HG03342 (cell line): ENCODE data around the gene KLC4.

Experiments
- ATAC-seq: cut with Tn5 transposase; IDR thresholded peaks from one replicate; pipeline ENCODE4 v1.9.1; 2021; ENCODE audit warnings: mild to moderate bottlenecking, moderate library complexity; ENCODE audit not compliant: unreplicated experiment

Gene KLC4

DNA sequence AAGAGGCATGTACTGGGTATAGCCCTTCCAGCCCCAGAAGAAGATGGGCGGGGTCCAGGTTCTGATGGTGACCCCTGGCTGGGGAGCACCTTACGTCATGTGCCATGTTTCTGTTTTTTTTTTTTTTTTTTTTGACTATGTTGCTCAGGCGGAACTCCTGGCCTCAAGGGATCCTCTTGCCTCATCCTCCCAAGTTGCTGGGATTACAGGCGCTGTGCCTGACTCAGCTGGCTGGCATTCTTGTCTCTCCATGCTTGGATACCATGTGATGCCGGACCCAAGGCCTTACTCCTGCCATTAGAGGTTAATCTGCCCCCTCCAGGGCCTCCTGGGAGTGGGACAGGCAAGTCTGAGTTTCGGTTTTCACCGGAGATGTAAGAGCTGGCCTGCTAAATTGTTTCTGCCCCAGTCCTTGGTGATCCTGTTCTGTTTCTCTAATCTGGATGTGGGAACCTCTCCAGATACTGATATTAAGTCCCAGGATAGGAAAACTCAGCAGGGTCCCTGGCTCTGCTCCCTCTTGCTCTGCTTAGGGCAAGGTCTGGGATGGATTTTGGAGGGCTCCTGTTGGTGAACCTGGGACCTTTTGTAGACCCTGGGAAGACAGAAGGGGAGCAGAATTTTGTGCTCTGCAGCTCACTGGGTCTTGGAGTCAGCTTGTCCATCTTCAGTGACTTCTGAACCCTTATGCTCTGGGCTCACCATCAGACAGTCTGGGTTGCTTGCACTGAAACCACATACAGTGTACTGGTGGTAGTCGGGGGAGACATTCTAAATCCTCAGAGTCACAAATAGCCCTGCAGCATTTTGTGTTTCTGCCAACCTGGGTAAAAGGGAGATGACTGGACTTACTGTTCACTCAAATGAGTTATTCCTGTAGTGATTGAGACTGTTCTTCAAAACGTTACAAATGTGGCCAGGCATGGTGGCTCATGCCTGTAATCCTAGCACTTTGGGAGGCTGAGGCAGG is 61.8 kb downstream of the KLC4 start:
- no peak for ATAC-seq

DNA sequence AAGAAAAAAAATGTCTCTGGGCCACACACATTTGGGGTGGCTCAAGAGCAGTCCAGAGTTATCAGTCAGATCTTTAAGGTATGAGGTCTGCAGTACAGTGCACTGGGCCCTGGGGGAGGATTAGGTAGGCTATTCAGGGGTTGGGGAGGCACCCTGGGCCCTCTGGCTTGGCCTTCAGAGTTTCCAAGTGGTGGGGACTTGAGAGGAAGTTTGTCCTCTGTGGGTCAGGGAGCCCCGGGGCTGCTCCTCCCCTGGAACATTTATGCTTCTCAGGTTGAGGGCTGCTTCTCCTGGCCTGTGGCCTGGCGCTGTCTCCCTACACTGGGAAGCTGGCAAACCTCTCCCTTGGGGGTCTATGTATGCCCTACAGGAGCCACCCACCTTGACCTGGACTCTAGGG is 62.7 kb downstream of the KLC4 start:
- no peak for ATAC-seq

DNA sequence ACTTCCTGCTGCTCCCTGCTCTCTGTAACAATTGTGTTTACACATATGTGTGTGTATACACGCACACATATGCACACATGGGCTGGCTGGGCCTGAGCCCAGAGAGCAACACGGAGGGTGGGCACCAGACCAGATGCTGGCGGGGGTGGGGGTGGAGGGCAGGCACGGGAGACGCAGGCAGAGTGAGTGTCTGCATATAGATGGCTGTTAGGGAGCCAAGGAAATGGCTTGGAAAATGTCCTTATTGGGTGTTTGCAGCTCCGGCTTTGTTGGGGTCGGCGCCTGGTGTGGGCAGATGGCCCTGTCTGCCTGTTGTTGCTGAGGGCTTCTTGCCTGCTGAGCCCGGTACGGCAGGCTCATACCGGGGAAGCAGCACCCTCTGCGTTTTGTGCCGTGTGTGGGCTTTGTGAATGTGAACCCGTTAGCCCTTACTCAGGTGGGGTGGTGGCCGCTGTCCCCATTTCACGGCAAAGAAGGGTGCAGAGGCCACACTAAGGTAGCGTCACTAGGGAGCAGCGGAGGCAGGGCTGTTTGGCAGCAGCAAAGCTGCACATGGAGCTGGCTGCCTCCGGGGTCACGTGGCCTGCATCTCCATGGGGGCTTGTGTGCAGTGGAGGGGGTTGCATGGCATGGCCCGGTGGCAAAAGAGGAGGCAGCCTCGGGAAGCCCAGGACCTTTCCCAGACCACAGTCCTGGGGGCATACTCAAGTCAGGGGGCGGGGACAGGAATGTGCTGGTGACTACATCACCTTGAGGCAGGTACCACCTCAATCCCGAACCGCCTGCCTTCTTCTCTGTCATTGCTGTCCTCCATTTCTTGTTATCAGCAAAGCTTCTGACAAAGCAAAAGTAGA is 64.3 kb downstream of the KLC4 start:
- no peak for ATAC-seq

DNA sequence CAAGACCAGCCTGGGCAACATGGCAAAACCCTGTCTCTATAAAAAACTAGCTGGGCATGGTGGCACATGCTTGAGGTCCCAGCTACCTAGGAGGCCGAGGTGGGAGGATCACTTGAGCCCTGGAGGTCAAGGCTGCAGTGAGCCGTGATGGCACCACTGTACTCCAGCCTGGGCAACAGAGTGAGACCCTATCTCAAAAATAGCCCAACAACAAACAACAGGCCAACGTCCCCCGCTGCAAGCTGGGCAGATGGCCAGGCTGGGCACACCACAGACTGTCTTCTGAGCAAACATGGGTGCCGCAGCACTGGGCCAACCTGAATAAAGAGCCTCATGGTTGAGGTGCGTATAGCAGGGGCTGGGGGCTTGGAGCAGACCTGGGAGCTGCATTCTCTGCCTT is 65.0 kb downstream of the KLC4 start:
- ATAC-seq, result no peak
